Occipital lobe (tissue), 2 donors: Measurements from ENCODE around the gene HS3ST4. TPM values are rescaled to one million over a fixed set of nuclear protein-coding genes. Genes with fewer than 3 reads are reported as not detected.

ENCODE experiments used
- DNase-seq: peaks from one replicate; lab custom pipeline; 2025; lab: John Stamatoyannopoulos, UW
- total RNA-seq: library from RNA; depleted of rRNA; stranded (reverse); fragments of >200 nt; gene quantifications from one replicate; pipeline ENCODE4 v1.2.3, GENCODE V29; 2014

Gene HS3ST4
- 12.5 TPM for total RNA-seq

DNA sequence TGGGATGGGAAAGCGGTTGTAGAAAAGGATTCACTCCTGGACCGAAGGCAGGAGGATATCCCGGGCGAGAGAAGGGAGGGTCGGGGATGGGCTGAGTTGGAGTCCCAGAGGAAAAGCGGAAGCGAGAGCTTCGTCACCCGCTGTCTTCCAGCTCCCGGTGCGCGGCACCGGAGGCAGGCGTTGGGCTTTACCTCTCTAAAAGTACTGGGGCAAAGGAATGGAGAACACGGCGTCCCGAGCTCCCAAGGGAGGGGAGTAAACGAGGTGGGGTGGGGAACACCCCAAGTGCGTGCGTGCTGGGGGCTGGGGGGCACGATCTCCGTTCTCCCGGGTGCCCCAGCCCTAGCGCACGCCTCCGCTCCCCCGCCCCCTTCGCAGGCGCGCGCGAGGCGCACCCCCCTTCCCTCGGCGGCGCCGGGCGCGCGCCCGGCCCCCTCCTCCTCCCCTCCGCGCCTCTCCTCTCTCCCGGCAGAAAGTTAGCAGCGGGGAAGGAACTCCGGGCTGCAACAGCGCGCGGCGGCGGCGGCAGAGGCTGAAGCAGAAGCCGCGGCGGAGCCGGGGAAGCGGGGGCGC, at the start of gene HS3ST4:
Gene HS3ST4 (plus strand): TSS at position 441 of the 573 bp plus-strand sequence.
- DNase-seq: no peak

DNA sequence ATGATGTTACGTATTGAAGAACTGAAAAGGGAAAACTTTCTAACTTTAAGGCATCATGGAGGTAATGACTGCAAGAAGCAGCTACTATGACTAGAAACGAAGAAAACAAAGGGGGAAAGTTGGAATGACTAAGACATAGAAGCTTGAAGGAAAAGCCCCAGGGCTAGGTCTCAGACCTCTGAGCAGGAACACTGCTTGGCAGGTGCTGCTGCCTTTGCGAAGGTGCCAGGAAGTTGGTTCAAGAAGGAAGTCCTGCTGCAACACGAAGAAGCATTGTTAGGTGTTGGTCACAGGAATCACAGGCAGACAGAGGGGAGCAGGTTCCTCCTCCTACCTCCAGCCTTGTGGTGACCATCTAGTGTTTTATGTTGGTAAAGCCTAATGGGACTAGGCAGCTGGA, 48.1 kb upstream of the HS3ST4 start:
- no peak for DNase-seq

DNA sequence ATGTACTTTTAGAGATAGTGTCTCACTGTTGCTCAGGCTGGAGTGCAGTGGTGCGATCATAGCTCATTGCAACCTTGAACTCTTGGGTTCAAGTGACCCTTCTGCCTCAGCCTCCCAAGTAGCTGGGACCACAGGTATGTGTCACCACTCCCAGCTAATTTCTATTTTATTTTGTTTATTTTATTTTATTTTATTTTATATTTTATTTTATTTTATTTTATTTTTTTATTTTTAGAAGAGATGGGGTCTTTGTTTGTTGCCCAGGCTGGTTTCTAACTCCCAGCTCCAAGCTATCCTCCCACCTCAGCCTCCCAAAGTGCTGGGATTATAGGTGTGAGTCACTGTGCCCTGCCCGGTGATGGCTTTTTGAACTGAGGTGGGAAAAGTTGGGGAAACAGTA, 35.1 kb upstream of the HS3ST4 start:
- DNase-seq: no peak

DNA sequence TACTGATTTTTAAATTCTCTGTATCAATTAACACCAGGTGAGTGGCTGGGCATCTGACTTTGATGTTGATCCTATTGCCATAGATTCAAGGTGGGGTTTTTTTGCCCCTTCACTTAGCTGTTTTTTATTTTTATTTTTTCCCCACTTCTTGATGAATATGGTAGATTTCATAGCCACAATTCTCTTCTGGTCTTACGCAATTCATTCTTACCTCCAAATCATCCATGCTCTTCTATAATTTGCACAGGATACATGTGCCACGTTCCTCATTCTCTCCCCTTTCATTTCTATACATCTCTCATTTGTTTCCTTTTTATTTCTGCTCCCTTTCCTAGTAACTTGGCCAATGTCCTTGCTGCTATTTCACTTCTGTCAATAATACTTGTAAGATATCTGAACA, 14.9 kb upstream of the HS3ST4 start:
- DNase-seq: no peak

DNA sequence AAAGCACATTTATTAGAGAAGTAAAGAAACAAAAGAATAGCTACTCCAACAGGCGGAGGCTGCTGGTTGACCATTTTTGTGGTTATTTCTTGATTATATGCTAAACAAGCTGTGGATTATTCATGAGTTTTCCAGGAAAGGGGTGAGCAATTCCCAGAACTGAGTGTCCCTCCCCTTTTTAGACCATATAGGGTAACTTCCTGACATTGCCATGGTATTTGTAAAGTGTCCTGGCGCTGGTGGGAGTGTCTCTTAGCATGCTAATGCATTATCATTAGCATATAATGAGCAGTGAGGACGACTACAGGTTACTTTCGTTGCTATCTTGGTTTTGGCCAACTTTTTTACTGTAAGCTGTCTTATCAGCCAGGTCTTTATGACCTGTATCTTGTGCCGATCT, 12.2 kb upstream of the HS3ST4 start:
- DNase-seq: no peak

DNA sequence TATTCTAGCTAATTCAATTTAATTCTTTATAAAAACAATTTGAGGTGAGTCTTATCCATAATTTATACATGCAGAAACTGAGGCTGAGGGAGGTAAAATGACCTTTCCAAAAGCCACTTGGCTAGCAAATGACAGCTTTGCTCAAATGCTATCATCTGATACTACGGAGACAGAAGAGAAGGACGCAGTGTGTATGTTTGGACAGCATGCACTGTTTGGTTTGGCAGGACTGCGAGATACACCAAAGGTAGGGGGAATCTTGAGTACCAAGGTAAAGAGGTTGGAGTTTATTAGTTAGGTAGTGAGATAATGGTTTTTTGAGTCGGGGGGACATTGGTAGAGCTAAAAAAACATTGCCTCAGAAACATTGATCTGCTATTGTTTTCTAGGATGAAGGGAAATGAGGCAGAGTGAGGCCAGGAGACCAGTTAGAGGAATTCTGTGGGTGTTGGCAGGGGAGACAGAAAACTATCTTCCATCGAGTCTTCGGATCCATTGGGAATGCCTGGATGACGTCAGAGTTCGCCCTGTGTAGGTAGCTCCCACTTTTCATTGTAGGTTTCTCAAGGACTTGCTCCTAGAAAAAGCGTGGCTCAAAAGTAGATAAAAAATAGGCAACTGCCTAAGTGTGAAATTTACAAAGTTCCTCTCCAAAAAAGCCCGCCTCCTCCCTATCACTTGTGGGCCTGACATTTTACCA, 2.5 kb upstream of the HS3ST4 start:
- DNase-seq: no peak

DNA sequence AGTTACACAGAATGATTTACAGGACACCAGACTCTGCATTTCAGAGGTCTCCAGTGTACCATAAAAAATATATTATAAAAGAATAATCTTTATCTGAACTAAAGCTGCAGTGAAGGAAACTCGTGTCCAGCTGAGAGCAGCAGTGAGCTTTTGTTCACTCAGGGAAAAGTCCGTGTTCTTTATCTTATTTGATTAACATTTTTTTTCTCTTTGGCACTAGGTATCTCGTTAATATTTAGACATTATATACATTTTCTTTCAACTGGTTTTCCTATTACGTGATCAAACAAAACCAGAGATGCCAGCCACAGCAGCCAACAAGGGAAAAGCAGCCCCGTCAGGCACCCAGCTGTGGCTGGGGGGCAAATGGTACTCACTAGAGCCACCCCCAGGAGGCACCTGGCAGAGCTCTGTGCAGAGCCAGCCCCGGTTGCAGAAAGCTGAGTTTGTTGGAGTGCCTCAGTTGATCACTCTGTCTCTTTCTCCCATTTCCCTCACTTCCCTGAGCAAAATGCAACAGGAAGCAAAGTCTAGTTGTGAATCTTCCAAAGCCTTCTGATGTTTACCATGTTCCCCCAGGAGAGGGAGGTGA, 1.1 kb upstream of the HS3ST4 start:
- no peak for DNase-seq

DNA sequence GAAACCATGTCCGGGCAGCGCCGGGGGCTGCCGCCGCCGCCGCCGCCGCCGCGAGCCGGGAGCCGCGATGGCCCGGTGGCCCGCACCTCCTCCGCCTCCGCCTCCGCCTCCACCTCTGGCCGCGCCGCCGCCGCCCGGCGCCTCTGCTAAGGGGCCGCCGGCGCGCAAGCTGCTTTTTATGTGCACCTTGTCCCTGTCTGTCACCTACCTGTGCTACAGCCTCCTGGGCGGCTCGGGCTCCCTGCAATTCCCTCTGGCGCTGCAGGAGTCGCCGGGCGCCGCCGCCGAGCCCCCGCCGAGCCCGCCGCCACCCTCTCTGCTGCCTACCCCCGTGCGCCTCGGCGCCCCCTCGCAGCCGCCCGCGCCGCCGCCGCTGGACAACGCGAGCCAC, 587 bp downstream of the HS3ST4 start:
- no peak for DNase-seq

DNA sequence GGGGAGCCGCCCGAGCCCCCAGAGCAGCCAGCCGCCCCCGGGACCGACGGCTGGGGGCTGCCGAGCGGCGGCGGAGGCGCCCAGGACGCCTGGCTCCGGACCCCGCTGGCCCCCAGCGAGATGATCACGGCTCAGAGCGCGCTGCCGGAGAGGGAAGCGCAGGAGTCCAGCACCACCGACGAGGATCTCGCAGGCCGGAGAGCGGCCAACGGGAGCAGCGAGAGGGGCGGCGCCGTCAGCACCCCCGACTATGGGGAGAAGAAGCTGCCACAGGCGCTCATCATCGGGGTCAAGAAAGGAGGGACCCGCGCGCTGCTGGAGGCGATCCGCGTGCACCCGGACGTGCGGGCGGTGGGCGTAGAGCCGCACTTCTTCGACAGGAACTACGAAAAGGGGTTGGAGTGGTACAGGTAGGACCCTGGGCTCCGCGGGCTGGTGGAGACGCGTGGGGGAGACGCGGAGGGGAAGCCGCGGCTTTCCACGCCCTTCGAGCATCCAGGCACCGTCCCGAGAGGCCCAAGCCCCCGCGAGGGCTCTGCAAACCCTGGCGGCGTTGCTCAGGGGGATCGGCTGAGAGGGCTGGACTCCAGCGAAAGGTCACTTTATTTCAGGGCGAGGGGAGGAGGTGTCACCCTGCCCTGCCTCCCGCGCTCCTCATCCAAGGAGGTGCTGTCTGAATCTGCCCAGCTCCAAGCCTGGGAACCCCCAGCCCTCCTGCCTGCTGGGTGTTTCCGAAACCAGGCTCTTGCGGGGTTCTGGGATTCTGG, 1.2 kb downstream of the HS3ST4 start:
- DNase-seq: no peak

DNA sequence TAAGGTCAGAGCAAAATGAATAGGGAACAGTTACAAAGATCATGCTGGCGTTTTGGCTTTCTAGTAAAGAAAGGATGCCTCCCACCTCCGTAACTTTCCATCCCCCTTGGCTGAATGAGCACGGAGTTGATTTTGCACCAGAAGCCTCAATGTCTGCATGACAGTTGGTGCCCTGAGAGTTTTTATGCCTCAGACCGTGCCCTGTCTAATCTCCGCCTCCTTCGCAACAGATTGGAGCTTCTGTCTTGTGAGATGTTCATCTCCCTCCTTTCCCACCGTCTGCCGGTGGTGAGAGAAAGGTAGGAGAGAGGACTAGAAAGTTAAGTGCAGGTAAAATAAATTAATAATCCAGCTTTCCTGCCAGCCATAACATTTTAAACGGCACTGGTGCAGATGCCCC, 1.9 kb downstream of the HS3ST4 start:
- no peak for DNase-seq

DNA sequence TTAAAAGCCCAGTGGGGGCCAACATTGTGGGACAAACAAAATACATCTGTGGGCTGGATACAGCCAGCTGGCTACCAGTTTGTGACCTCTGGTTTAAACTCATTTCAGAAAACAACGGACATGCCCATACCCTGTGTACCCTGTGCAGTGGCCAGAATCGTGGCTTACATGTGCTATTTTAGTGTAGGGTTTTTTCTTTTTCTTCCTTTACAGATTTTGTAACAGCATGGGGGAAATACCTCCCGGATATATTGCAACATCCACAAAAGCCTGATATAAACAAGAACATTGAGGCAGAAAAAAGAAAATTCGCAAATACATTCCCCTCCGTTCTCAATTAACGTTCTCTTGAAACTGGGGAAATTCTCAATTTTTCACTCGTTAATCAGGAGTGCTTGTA, 7.3 kb downstream of the HS3ST4 start:
- no peak for DNase-seq

DNA sequence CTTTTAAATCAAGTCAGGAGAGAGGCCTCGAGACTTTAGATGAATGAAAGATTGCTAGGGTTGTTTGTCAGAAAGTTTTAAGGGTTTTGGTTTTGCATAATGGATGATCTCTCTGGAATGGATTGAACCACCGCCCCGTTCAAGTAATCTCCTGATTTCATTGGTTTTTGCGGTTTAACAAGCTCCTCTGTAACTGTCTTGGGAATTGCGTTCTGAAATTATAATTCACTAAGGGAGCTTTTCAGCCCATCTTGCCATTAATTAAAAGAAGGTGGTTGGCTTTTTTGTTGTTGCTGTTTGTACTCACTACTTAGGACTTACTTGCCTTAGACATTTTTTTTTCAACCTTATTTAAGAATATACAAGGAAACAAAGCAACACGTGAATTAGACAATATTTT, 8.8 kb downstream of the HS3ST4 start:
- DNase-seq: no peak

DNA sequence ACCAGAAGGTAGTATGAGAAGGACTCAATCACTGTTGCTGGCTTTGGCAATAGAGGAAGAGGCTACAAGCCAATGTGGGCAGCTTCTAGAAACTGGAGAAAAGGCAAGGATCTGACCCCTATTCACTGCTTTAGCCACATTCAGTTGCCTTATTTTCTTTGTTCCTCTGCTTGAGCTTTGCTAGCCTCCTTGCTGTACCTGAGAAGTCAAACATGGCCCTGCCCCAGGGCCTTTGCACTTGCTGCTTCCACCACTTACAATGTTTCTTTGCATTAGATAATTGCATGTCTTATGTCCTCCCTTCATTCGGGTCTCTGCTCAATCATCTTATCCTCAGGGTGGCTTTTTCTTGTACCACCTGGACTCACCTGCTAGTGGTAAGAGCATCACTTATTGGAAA, 15.8 kb downstream of the HS3ST4 start:
- no peak for DNase-seq

DNA sequence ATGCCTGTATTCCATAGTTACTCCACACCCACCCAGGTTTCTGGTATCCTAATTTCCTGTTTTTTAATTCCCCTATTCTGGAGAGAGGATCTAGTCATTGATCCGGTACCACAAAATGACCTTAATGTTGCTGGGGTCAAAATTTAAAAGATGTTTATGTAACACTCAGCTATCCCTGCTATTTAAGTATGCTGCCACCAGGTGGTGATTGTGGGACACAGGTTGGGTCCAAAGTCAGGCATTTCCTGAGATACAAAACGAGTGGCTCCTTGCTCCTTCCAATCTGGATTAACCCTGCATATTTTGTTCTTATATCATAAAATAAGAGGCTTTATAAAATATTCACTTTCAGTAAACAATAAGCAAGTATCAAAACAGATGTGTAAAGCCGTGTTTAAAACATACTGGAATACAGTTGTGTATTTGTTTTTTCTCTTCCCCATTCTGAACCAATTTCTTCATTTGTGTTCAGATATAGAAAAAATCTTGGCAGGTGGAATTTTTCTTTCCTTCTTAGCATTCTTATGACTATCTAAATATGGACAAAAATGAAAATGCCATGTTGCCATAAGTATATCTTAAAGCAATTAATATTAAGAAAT, 16.3 kb downstream of the HS3ST4 start:
- no peak for DNase-seq

DNA sequence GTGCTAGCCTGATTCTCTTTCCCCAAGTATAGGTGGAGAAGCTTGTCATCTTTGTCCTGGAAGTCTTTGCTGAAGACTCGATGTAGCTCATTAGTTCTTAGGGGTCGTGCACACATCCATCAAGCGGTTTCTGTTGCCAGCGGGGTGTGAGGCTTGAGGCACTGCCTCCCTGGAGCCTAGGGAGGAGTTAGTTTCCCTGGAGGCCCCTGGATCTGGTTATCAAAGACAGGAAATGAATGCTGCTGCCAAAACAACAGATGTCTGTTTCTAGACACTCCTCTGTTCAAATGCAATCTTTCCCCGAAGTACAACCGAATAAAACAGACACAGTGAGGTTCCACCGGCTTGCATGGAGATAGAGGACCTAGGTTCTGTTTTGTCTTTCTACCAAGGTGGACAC, 17.5 kb downstream of the HS3ST4 start:
- DNase-seq: no peak

DNA sequence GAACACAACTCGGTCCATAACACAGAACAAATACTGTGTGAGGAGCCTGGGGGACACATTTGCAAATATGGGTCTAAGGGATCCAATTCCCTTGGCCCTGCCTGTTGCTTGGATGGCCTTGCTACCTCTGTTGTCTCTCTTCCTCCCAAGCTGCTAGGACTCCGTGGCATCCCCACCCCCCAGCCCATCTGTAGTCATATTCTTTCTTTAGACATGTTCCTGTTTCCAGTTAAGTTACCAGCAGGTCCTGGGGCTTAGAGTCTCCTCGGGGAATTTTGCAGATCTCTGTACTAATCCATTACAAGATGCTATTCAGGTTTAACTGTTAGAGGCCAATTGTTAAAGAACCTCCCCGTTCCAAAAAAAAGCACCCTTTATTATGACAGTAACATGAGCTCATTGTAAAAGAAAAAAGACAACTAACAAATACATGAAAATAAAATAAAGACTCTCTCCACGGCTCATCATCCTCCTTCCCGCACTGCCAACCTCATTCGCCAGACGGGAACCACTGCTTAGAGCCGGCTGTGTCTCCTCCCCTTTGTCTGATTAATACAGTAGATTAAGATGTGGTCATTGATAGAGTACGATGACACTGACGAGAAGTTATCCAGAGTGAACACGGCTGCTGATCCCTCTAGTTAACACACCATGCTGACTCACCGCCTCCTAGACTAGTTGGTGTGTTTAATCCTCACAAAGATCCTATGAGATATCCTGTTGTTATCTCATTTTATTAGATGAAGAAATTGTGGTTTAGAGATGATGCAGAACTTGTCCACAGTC, 22.2 kb downstream of the HS3ST4 start:
- no peak for DNase-seq

DNA sequence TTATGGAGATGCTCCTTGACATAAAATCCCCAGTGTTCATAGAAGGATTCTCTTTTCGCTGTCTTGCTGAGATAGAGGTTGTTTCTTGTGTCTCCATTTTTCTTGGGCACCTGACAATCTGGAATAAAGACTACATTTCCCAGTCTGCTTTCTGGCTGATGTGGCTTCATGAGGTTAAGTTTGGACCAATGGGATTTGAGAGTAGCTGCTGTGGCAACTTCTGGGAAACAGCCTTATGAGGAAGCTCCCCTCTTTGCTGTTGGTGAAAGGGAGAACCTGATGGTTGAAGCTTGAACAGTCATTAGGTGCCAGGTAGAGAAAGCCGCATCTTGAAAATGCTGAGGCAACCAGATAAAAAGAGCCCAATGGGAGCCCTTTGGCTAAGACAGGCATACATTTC, 24.4 kb downstream of the HS3ST4 start:
- no peak for DNase-seq

DNA sequence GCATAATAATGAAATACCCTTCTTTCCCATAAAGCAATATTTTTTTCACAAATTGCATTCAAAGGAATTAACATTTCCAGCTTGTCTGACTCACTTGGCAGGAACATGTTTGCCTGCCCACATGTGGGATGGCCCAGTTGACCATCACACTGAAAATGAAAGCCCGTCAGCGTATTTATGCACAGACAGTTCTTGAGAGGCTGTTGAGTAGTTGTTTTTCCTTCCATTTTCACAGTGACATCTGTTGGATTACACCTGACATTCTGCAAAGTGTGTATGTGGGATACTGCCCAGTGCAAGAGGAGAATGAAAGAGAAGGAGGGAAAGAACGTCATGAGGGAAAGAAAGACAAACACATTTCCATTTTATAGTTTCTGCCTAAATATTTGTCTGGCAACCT, 29.7 kb downstream of the HS3ST4 start:
- DNase-seq: peak; percentile 37

DNA sequence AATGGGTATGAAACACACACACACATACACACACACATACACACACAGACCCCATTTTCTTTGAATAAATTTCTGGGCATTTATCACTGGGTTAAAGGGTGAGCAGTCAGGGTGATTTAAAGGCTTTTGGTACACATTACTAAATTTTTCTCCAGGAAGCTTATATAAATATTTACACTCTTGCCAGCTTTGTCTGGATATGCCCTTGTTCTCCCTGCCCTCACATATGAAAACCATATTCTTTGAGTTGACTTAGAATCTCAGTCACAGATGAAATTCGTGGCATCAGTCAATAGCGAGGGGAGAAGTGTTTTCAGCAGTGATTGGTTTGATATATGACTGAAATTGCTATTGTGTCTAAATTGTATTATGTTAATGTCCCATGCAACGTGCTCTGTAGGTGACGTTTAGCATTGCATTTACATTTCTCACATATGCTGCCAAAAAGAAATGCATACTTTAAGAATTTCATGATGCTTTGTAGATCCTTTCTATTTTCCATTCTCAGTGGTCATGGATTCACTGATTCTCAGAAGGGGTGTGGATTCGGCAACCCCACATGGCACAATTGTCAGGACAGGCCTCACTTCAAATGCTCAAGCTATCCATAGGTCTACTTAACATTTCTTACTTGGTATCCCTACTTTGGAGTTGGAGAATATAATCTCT, 34.8 kb downstream of the HS3ST4 start:
- no peak for DNase-seq

DNA sequence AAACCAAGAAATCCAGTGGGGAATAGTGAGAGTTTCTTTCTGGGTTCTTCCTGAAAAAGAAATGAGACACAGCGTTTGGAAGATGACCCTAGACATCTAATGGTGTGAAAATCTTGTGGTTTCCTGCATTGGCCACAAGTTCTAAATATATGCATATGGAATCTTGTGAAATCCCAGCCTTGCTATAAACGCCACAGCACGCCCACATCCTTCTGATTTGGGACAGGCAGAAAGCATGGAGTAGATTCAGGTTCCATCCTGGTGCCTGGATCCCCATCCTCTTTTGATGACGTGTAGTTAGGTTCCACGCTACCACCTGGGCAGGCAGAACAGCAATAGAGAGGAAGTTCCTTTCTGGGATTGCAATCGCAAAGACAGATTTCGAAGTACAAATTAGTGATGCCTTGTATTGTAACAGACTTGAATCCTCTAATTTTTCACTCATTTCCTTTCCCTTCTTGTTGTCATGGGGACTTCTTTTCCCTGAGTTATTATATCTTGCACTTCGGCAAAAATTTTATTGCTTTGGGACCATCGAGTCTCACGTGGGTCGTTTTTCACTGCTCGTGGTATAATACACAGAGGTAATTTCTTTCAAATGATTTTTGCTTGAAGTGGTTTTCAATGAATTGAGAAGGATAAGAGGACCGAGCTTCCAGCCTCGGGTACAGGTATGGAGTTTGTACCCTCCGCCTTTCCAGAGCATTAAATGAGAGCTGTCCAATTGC, 37.6 kb downstream of the HS3ST4 start:
- DNase-seq: no peak
